H9 (cell line): ENCODE results near the gene IER3. TPM values are rescaled to one million over a fixed set of nuclear protein-coding genes. Genes with fewer than 3 reads are reported as not detected.

Experiments
- DNase-seq: peaks from one replicate; pipeline ENCODE4 v3.0.0-alpha.2; 2017
- H2AFZ ChIP-seq: one replicate; pipeline ENCODE4 v1.6.1; 2013; ENCODE audit warnings: mild to moderate bottlenecking, low read length, control low read depth, moderate library complexity
- H2AK5ac ChIP-seq: 2 replicates; pipeline ENCODE4 v1.6.1; 2013; ENCODE audit warnings: low read length, control low read depth, mixed read lengths; ENCODE audit not compliant: insufficient read length
- H2BK120ac ChIP-seq: one replicate; pipeline ENCODE4 v1.6.1; 2013; ENCODE audit warnings: low read depth, mild to moderate bottlenecking, low read length, control low read depth, inconsistent platforms; ENCODE audit not compliant: poor library complexity, severe bottlenecking
- H2BK12ac ChIP-seq: 2 replicates; pipeline ENCODE4 v1.6.1; 2013; ENCODE audit warnings: low read length, control low read depth, mixed read lengths, low read depth; ENCODE audit not compliant: insufficient read length
- H2BK15ac ChIP-seq: 2 replicates; pipeline ENCODE4 v1.6.1; 2013; ENCODE audit warnings: low read depth, low read length, control low read depth
- H2BK20ac ChIP-seq: one replicate; pipeline ENCODE4 v1.6.1; 2013; ENCODE audit warnings: low read depth, mild to moderate bottlenecking, low read length, control low read depth, inconsistent platforms; ENCODE audit not compliant: poor library complexity, severe bottlenecking
- H2BK5ac ChIP-seq: 2 replicates; pipeline ENCODE4 v1.6.1; 2013; ENCODE audit warnings: low read length, control low read depth, mixed read lengths; ENCODE audit not compliant: insufficient read length
- H3K14ac ChIP-seq: 2 replicates; pipeline ENCODE4 v1.6.1; 2013; ENCODE audit warnings: low read length, control low read depth; ENCODE audit not compliant: insufficient read depth
- H3K18ac ChIP-seq: 2 replicates; pipeline ENCODE4 v1.6.1; 2013; ENCODE audit warnings: low read depth, mild to moderate bottlenecking, mixed read lengths, low read length, control low read depth; ENCODE audit not compliant: insufficient read length
- H3K23ac ChIP-seq: 2 replicates; pipeline ENCODE4 v1.6.1; 2013; ENCODE audit warnings: low read length, control low read depth, mixed read lengths, low read depth; ENCODE audit not compliant: insufficient read length
- H3K23me2 ChIP-seq: 2 replicates; pipeline ENCODE4 v1.6.1; 2013; ENCODE audit warnings: low read depth, mild to moderate bottlenecking, mixed read lengths, low read length, control low read depth; ENCODE audit not compliant: insufficient read length, poor library complexity, severe bottlenecking
- H3K27ac ChIP-seq: 2 replicates; pipeline ENCODE4 v1.5.1; 2013; ENCODE audit warnings: low read length, control low read depth, mixed read lengths, low read depth; ENCODE audit not compliant: insufficient read length
- H3K27me3 ChIP-seq: 2 replicates; pipeline ENCODE4 v1.6.1; 2013; ENCODE audit warnings: low read length, control low read depth, inconsistent platforms; ENCODE audit not compliant: insufficient read depth
- H3K4ac ChIP-seq: 2 replicates; pipeline ENCODE4 v1.6.1; 2013; ENCODE audit warnings: low read depth, mild to moderate bottlenecking, control low read depth, inconsistent platforms, low read length, moderate library complexity
- H3K4me1 ChIP-seq: 2 replicates; pipeline ENCODE4 v1.6.1; 2013; ENCODE audit warnings: low read length, control low read depth, inconsistent platforms; ENCODE audit not compliant: insufficient read depth
- H3K4me2 ChIP-seq: 2 replicates; pipeline ENCODE4 v1.6.1; 2013; ENCODE audit warnings: low read length, control low read depth, mixed read lengths; ENCODE audit not compliant: insufficient read length, insufficient read depth
- H3K56ac ChIP-seq: 2 replicates; pipeline ENCODE4 v1.6.1; 2013; ENCODE audit warnings: low read depth, mild to moderate bottlenecking, mixed read lengths, low read length, control low read depth; ENCODE audit not compliant: insufficient read length
- H3K79me1 ChIP-seq: 2 replicates; pipeline ENCODE4 v1.6.1; 2013; ENCODE audit warnings: low read depth, mild to moderate bottlenecking, moderate library complexity, low read length, control low read depth, inconsistent platforms; ENCODE audit not compliant: insufficient read depth, poor library complexity, severe bottlenecking
- H3K79me2 ChIP-seq: 2 replicates; pipeline ENCODE4 v1.6.1; 2013; ENCODE audit warnings: low read length, control low read depth, inconsistent platforms; ENCODE audit not compliant: insufficient read depth
- H3K9ac ChIP-seq: 2 replicates; pipeline ENCODE4 v1.6.1; 2013; ENCODE audit warnings: low read length, control low read depth, mixed read lengths; ENCODE audit not compliant: insufficient read length; ENCODE audit errors: extremely low read depth
- H3K9me3 ChIP-seq: one replicate; pipeline ENCODE4 v1.6.1; 2013; ENCODE audit warnings: low read depth, low read length, inconsistent platforms; ENCODE audit not compliant: control insufficient read depth
- H3T11ph ChIP-seq: one replicate; pipeline ENCODE4 v1.6.1; 2013; ENCODE audit warnings: mild to moderate bottlenecking, low read length, control low read depth, inconsistent platforms
- H4K20me1 ChIP-seq: one replicate; pipeline ENCODE4 v1.6.1; 2013; ENCODE audit not compliant: control insufficient read depth, insufficient read length, insufficient read depth
- H4K5ac ChIP-seq: 2 replicates; pipeline ENCODE4 v1.6.1; 2013; ENCODE audit warnings: low read depth, mild to moderate bottlenecking, mixed read lengths, low read length, control low read depth; ENCODE audit not compliant: insufficient read length
- H4K8ac ChIP-seq: replicated peaks from 2 replicates; pipeline ENCODE4 v1.6.1; 2013; ENCODE audit warnings: low read length, control low read depth, mixed read lengths, low read depth; ENCODE audit not compliant: insufficient read length
- H4K91ac ChIP-seq: 2 replicates; pipeline ENCODE4 v1.6.1; 2013; ENCODE audit warnings: low read depth, mild to moderate bottlenecking, moderate library complexity, mixed read lengths, low read length, control low read depth; ENCODE audit not compliant: insufficient read length
- H3K27ac Mint-ChIP-seq, 3 experiments: 2 replicates in 2 of 3; 3 replicates in 1 of 3; pipeline ENCODE4 v1.8.0; 2020 to 2021; ENCODE audit warnings: mixed read lengths in 3 of 3, mild to moderate bottlenecking in 1 of 3, moderate library complexity in 1 of 3
- H3K27me3 Mint-ChIP-seq: 2 replicates; pipeline ENCODE4 v1.8.0; 2021; ENCODE audit warnings: low read depth, mild to moderate bottlenecking, moderate library complexity, mixed read lengths
- H3K36me3 Mint-ChIP-seq, 3 experiments: 2 replicates in 2 of 3; 3 replicates in 1 of 3; pipeline ENCODE4 v1.8.0; 2020 to 2021; ENCODE audit warnings: low read depth in 3 of 3, mixed read lengths in 3 of 3; ENCODE audit not compliant: insufficient read depth in 1 of 3
- H3K4me1 Mint-ChIP-seq, 2 experiments: 2 replicates each; pipeline ENCODE4 v1.8.0; 2020; ENCODE audit warnings: mixed read lengths in 2 of 2
- H3K4me3 Mint-ChIP-seq, 2 experiments: 2 replicates in 1 of 2; 3 replicates in 1 of 2; pipeline ENCODE4 v1.8.0; 2020 to 2021; ENCODE audit warnings: mild to moderate bottlenecking in 2 of 2, mixed read lengths in 2 of 2, moderate library complexity in 1 of 2
- H3K9me3 Mint-ChIP-seq, 2 experiments: 2 replicates in 1 of 2; 3 replicates in 1 of 2; pipeline ENCODE4 v1.8.0; 2020; ENCODE audit warnings: mild to moderate bottlenecking in 2 of 2, mixed read lengths in 2 of 2, moderate library complexity in 1 of 2
- WGBS: extraction: QIAGEN DNeasy Blood & Tissue Kit; methylation state at CpG from one replicate; pipeline ENCODE4 v1.1.7; 2013; ENCODE audit warnings: missing lambda C conversion rate, low lambda C conversion rate, mixed read lengths; ENCODE audit not compliant: insufficient read length; ENCODE audit errors: extremely low coverage; 5-methylcytosine and 5-hydroxymethylcytosine counted together
- total RNA-seq: library from RNA; stranded (reverse); gene quantifications from 2 replicates; pipeline ENCODE4 v1.2.1, GENCODE V29; 2021
- TF ChIP-seq, protein P1 (sequence below): fragments of 200-600 bp; sonication (generic); conservative IDR thresholded peaks from 3 replicates; pipeline ENCODE4 v1.8.0; 2021; ENCODE audit warnings: antibody characterized with exemption, mild to moderate bottlenecking

Gene IER3
- total RNA-seq, 1 experiment from 2014 or later = 43.5 TPM

GRCh38 chr6:30747300-30747687 is 2.9 kb upstream of the IER3 start:
- Histone ChIP-seq H3K4ac (no peak overlapping the region), H4K8ac (no peak overlapping the region), H4K20me1 (peaks cover 2% of the 10 kb centered on the region), H3K23ac (no peak overlapping the region), H3K27ac (no peak overlapping the region), H3K14ac (no peak overlapping the region), H2AFZ (no peak overlapping the region), H3K9me3 (no peaks in the 10 kb centered on the region), H3T11ph (no peak overlapping the region), H3K4me2 (no peak overlapping the region), H3K18ac (no peak overlapping the region), H2BK15ac (no peak overlapping the region), H3K79me2 (peaks cover 8% of the 10 kb centered on the region; the same call in 1 of the 2 replicates), H4K5ac (no peak overlapping the region), H2BK12ac (no peak overlapping the region), H4K91ac (no peak overlapping the region), H2AK5ac (no peak overlapping the region), H2BK120ac (no peak overlapping the region), H3K79me1 (no peaks in the 10 kb centered on the region), H3K23me2 (peaks cover 10% of the 10 kb centered on the region), H2BK20ac (no peak overlapping the region), H3K56ac (no peak overlapping the region), H2BK5ac (no peak overlapping the region), H3K27me3 (no peaks in the 10 kb centered on the region; the same call in 1 of the 2 replicates), H3K4me1 (peaks cover 2% of the 10 kb centered on the region; the same call in 1 of the 2 replicates), H3K9ac (no peak overlapping the region)
- H3K4me3 Mint-ChIP-seq = no peak overlapping the region
- no peak for DNase-seq
- peaks cover 6% of the 10 kb centered on the region; the same call in 1 of the 2 replicates for H3K27me3 Mint-ChIP-seq
- H3K36me3 Mint-ChIP-seq = peaks cover 0 to 7% (median 3%) of the 10 kb centered on the region in 3 experiments; a peak in 5 of 7 replicates
- WGBS = no CpG with 5 or more reads among the region's 1 CpG
- no peak overlapping the region for H3K27ac Mint-ChIP-seq
- peaks cover 23 to 29% of the 10 kb centered on the region in 2 experiments for H3K4me1 Mint-ChIP-seq
- no peaks in the 10 kb centered on the region; a peak in 3 of 5 replicates for H3K9me3 Mint-ChIP-seq
- TF ChIP-seq, protein P1, sequence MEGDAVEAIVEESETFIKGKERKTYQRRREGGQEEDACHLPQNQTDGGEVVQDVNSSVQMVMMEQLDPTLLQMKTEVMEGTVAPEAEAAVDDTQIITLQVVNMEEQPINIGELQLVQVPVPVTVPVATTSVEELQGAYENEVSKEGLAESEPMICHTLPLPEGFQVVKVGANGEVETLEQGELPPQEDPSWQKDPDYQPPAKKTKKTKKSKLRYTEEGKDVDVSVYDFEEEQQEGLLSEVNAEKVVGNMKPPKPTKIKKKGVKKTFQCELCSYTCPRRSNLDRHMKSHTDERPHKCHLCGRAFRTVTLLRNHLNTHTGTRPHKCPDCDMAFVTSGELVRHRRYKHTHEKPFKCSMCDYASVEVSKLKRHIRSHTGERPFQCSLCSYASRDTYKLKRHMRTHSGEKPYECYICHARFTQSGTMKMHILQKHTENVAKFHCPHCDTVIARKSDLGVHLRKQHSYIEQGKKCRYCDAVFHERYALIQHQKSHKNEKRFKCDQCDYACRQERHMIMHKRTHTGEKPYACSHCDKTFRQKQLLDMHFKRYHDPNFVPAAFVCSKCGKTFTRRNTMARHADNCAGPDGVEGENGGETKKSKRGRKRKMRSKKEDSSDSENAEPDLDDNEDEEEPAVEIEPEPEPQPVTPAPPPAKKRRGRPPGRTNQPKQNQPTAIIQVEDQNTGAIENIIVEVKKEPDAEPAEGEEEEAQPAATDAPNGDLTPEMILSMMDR = no peak
